ENCODE data around the gene RASIP1.
A peak's percentile ranks its signal among the peaks of the same experiment; 100 is the strongest.
"Not testable (repeated sequence)": the region's sequence is repeated elsewhere in the genome, so short reads cannot be mapped to it uniquely, and the experiment has no call there.

Gene RASIP1

DNA sequence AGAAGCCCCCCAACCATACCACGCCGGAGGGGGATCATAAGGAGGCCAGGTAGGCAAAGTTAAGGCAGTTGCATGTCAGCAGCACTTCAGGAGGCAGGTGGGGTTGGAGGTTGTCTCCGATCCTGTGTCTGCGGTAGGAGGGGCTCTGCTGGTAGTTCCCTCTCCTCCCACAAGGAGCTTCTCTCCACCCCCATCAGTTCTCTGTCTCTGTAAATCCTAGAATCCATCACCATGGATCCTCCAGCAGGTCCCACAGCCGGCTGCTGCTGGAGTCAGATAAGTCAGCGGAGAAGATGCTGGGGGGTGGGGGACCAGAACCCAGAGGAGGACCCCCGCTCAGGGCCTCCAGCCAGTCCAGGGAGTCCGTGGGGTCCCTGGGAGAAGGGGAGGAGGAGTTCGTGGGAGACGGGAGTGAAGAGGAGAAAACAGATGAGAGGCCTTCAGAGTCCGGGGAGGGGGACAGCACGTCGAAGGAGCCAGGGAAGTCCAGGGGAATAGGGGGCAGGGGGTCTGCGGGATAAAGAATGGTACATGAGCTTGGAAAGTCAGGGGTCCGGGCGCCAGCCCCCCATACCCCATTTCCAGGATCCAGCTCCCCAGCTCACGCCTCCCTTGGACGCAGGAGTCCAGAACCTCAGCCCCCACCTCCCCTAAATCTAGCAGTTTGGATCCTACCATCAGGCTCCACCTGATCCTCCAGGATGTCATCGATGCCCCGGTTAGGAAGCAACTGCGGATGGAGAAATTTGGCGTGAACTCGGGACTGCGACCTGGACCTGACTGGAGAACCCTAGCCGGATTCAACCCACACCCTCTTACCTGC, 27.2 kb downstream of the RASIP1 start:
- no peak for DNase-seq (ENCODE audit: low read depth)

DNA sequence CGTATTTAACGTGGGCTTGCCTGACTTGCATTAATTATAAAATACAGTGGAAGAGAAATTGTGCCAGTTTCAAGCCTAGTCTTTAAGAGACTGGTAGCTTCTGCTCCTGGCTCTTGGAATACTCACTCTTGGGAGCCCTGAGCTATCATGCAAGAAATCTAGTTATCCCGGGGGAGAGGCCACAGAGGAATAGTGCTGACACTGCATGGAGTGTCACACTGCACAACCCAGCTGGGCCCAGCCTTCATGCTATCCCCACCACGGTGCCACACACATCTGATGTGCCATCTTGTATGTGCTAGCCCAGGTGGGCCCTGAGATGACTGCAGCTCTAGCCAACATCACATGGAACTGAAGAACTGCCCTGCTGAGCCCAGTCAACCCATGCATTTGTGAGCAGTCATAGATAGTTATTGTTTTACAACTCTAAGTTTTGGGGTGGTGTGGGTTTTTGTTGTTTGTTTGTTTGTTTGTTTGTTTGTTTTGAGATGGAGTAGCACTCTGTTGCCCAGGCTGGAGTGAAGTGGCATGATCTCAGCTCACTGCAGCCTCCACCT, 29.2 kb downstream of the RASIP1 start:
- no peak for DNase-seq (ENCODE audit: low read depth)

GRCh38 chr19:48708471-48708870, 31.9 kb downstream of the RASIP1 start:
- DNase-seq (ENCODE audit: low read depth), result no peak

DNA sequence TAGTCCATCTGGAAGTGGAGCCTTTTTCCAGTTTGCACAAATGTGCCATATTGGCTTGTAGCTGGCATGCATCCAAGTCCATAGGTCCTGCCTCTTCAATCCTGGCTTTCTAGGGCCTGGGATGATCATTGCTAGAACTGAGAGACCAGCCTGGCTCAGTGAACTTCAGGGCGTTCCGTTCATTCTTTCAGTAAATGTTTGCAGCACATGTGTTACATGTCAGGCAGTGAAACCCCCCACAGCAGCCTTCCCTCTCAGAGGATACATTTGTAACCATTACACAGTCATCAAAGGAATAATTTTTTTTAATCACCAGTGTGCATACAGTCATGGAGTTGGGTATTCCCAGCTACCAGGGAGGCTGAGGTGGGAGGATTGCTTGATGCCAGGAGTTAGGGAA, 35.0 kb downstream of the RASIP1 start:
- DNase-seq (ENCODE audit: low read depth), result no peak

- no peak for DNase-seq (ENCODE audit: low read depth)
Measured at GRCh38 chr19:48703316-48703715, 37.1 kb downstream of the RASIP1 start.

GRCh38 chr19:48702701-48703100, 37.7 kb downstream of the RASIP1 start:
- no peak for DNase-seq (ENCODE audit: low read depth)

DNA sequence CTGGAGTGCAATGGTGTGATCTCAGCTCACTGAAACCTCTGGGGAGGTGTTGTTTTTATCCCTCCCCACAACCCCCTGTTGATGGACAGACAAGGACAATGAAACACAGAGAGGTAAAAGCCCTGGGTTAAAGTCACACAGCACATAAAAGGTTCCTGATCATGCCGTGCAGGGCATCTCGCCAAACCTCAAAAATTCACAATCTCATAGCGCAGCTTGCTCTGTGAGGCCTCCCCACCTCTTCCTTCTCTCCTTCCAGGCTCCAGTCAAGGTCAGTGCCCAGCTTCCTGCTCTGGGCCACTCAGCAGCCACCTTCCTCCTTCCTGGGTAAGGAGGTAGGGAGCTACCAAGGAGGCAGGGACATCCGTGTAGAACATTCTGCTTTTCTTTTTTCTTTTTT, 42.4 kb downstream of the RASIP1 start:
- no peak for DNase-seq (ENCODE audit: low read depth)

GRCh38 chr19:48696353-48697010, 43.9 kb downstream of the RASIP1 start:
- DNase-seq (ENCODE audit: low read depth), result no peak

- DNase-seq (ENCODE audit: low read depth), result no peak
Measured at GRCh38 chr19:48695743-48696352, 44.6 kb downstream of the RASIP1 start, which contains the start of gene FUT2. FUT2 (plus strand) TSS chr19:48695971; CDS start chr19:48702957, 6,986 bp downstream.

DNA sequence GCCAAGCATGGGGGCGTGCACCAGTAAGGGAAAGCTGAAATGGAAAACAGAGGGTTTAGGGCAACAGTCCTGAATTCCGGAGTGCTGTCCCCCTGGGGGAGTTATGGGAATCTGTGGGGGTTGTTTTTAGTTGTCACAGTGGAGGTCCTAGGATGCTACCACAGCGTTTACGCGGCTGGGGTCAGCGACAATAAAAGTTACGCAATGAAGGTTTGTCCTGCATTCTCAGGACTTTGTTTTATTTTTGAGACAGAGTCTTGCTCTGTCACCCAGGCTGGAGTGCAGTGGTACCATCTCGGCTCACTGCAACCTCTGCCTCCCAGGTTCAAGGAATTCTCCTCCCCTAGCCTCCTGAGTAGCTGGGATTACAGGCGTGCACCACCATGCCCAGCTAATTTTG, 46.8 kb downstream of the RASIP1 start:
- DNase-seq (ENCODE audit: low read depth), result not testable (repeated sequence)

DNA sequence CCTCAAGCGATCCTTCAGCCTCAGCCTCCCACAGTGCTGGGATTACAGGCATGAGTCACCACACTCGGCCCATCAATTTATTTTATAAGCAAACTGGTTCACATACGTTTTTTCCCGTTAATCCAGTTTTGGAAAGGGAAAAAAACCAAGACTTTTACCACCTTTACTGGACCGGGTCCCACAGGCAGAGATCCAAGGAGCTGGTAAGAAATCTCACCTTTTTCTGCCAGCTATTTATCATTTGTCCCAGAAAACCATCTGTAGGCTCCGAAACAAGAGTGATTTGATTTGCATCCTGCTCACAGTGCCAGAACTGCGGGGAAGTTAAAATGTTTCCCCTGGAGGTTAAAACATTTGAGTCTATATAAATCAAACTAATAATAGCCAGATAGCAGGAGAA, 51.0 kb downstream of the RASIP1 start:
- DNase-seq (ENCODE audit: low read depth), result no peak

- DNase-seq (ENCODE audit: low read depth), result no peak
Measured at GRCh38 chr19:48687776-48688175, 52.6 kb downstream of the RASIP1 start.

GRCh38 chr19:48686637-48687036, 53.8 kb downstream of the RASIP1 start:
- DNase-seq (ENCODE audit: low read depth), result not testable (repeated sequence)

GRCh38 chr19:48686088-48686487, 54.3 kb downstream of the RASIP1 start:
- DNase-seq (ENCODE audit: low read depth), result no peak

GRCh38 chr19:48685583-48685982, 54.8 kb downstream of the RASIP1 start:
- DNase-seq (ENCODE audit: low read depth), result no peak

DNA sequence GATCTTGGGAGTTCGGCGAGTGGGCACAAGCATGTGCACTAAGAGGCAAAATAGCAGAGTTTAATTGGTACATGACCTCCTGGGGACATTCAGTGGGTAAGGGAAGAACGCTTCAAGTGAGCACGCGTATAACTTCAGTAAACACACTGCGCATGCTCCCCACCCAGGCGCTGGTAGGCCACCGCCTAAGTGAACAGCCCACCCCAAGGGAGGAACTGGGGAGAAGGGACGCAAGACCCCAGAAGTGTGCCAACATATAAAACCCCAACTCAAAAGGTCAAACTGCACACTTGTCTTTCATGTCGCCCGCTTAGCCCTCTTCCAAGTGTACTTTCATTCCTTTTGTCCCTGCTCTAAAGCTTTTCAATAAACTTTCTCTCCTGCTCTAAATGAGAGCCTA, 57.1 kb downstream of the RASIP1 start:
- peak; percentile 27 for DNase-seq (ENCODE audit: low read depth)

DNA sequence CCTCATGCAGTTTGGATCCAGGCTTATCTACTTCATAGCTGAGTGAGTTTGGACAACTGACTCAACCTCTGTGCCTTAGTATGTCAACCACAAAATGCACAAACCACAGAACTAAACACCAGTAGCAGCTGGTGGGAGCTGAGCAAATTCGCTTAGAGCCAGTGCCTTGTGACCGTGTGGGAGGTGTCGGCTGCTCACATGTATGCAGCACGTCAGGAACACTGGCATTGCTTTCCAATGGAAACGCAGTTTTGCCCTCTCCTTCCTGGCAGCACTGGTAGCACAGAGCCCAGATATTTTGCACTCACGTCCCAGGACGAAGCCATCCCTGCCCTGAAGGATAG, 59.3 kb downstream of the RASIP1 start:
- DNase-seq (ENCODE audit: low read depth), result no peak

- DNase-seq (ENCODE audit: low read depth), result no peak
Measured at GRCh38 chr19:48680436-48681126, 59.8 kb downstream of the RASIP1 start.

GRCh38 chr19:48680006-48680405, 60.4 kb downstream of the RASIP1 start:
- not testable (repeated sequence) for DNase-seq (ENCODE audit: low read depth)

DNA sequence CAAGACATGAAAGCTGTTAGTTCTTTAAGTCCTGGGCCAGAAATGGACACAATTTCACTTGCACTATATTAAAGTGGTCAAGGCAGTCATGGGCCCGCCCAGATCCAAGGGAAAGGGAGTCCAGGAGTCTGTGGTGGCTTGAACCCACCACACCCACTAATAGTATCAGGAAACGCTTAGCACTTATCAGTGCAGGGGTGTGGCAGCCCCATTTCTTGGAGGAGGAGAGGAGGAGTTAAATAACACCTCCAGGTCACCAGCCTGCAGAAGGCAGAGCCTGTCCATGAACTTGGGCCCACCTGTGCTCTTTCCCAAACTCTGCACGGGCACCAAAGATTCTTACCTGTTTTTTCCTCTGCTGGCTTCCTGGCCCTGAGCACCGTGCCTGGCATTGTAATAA, 62.2 kb downstream of the RASIP1 start:
- no peak for DNase-seq (ENCODE audit: low read depth)

DNA sequence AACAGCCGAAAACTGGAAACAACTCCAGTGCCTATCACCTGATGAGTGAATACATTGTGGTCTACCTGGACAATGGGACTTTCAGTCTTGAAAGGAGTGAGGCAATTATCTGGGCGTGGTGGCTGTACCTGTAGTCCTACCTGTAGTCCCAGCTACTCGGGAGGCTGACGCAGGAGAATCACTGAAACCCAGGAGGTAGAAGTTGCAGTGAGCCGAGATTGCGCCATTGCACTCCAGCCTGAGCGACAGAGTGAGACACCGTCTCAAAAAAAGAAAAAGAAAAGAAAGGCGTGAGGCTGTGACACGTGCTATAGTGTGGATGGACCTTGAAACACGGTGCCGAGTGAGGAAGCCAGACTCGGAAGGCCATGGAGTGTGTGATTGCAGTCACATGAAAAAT, 63.5 kb downstream of the RASIP1 start:
- DNase-seq (ENCODE audit: low read depth), result no peak

DNA sequence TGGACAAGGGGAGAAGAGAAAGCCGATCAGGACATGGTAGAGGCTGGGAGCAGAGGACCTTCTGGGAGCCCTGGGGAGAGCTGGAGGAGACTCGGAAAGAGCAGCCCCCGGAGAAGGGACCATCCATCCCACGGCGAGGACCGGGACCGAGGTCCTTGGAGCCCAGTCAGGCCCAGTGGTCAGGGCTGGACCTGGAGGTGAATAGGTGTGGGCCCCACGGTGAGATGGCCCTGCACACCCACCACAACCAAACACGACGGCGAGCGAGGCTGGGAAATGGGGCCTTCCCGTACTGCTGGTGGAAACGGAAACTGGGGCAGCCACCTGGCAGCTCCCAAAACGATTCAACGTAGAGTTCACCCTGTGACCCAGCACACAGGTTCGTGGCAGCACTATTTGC, 63.9 kb downstream of the RASIP1 start:
- DNase-seq (ENCODE audit: low read depth), result no peak
